Renal pelvis (tissue), 12 donors: ENCODE results near the gene SLC31A1. TPM values are rescaled to one million over a fixed set of nuclear protein-coding genes. Genes with fewer than 3 reads are reported as not detected.

Source experiments
- DNase-seq: peaks from one replicate; pipeline ENCODE4 v3.0.0-alpha.2; 2013
- long read RNA-seq, 16 experiments: transcript quantifications; one replicate each; lab custom pipeline, GENCODE V29; 2026
- polyA plus RNA-seq, 3 donors: library from polyadenylated mRNA; unstranded; fragments of 120-200 nt; gene quantifications; one replicate each; pipeline ENCODE4 v1.2.1, GENCODE V29; 2013; ENCODE audit not compliant: insufficient read length in 3 of 3

The SLC31A1 gene
- 10 to 100 TPM; 18.7 to 30.3 (median 23.8) TPM for polyA plus RNA-seq
- long read RNA-seq, donor 1, full-length matches to known transcripts, result 9 of 127 reads
- long read RNA-seq, donor 1, partial matches to known transcripts, result 36 of 127 reads
- long read RNA-seq, donor 1, other reads (novel, unspliced or antisense), result 82 of 127 reads
- long read RNA-seq, donor 2, full-length matches to known transcripts, result 4 of 123 reads
- long read RNA-seq, donor 2, partial matches to known transcripts, result 0 of 123 reads
- long read RNA-seq, donor 2, other reads (novel, unspliced or antisense), result 119 of 123 reads
- long read RNA-seq, donor 3, full-length matches to known transcripts, result 6 of 6 reads
- long read RNA-seq, donor 3, partial matches to known transcripts, result 0 of 6 reads
- long read RNA-seq, donor 3, other reads (novel, unspliced or antisense), result 0 of 6 reads
- long read RNA-seq, donor 4, full-length matches to known transcripts, result 8 of 103 reads
- long read RNA-seq, donor 4, partial matches to known transcripts, result 0 of 103 reads
- long read RNA-seq, donor 4, other reads (novel, unspliced or antisense), result 95 of 103 reads
- long read RNA-seq, donor 5, full-length matches to known transcripts, result 5 of 67 reads
- long read RNA-seq, donor 5, partial matches to known transcripts, result 21 of 67 reads
- long read RNA-seq, donor 5, other reads (novel, unspliced or antisense), result 41 of 67 reads
- long read RNA-seq, donor 6, full-length matches to known transcripts, result 8 of 8 reads
- long read RNA-seq, donor 6, partial matches to known transcripts, result 0 of 8 reads
- long read RNA-seq, donor 6, other reads (novel, unspliced or antisense), result 0 of 8 reads
- long read RNA-seq, donor 7, full-length matches to known transcripts, result 21 of 110 reads
- long read RNA-seq, donor 7, partial matches to known transcripts, result 18 of 110 reads
- long read RNA-seq, donor 7, other reads (novel, unspliced or antisense), result 71 of 110 reads
- long read RNA-seq, donor 8, full-length matches to known transcripts, result 1 of 1 reads
- long read RNA-seq, donor 8, partial matches to known transcripts, result 0 of 1 reads
- long read RNA-seq, donor 8, other reads (novel, unspliced or antisense), result 0 of 1 reads
- long read RNA-seq, donor 9, full-length matches to known transcripts, result 12 of 23 reads
- long read RNA-seq, donor 9, partial matches to known transcripts, result 11 of 23 reads
- long read RNA-seq, donor 9, other reads (novel, unspliced or antisense), result 0 of 23 reads
- long read RNA-seq, donor 10, full-length matches to known transcripts, result 11 of 100 reads
- long read RNA-seq, donor 10, partial matches to known transcripts, result 0 of 100 reads
- long read RNA-seq, donor 10, other reads (novel, unspliced or antisense), result 89 of 100 reads
- long read RNA-seq, donor 11, full-length matches to known transcripts, result 12 of 69 reads
- long read RNA-seq, donor 11, partial matches to known transcripts, result 57 of 69 reads
- long read RNA-seq, donor 11, other reads (novel, unspliced or antisense), result 0 of 69 reads
- long read RNA-seq, donor 12, full-length matches to known transcripts, result 14 of 119 reads
- long read RNA-seq, donor 12, partial matches to known transcripts, result 24 of 119 reads
- long read RNA-seq, donor 12, other reads (novel, unspliced or antisense), result 81 of 119 reads
- long read RNA-seq, donor 13, full-length matches to known transcripts, result 2 of 66 reads
- long read RNA-seq, donor 13, partial matches to known transcripts, result 5 of 66 reads
- long read RNA-seq, donor 13, other reads (novel, unspliced or antisense), result 59 of 66 reads
- long read RNA-seq, donor 14, result 0 reads
- long read RNA-seq, donor 15, full-length matches to known transcripts, result 15 of 143 reads
- long read RNA-seq, donor 15, partial matches to known transcripts, result 40 of 143 reads
- long read RNA-seq, donor 15, other reads (novel, unspliced or antisense), result 88 of 143 reads
- long read RNA-seq, donor 16, full-length matches to known transcripts, result 18 of 18 reads
- long read RNA-seq, donor 16, partial matches to known transcripts, result 0 of 18 reads
- long read RNA-seq, donor 16, other reads (novel, unspliced or antisense), result 0 of 18 reads

GRCh38 chr9:113221003-113221799 lies at the start of gene SLC31A1, which contains the start of gene FKBP15:
Gene SLC31A1 (plus strand): TSS chr9:113221544. CDS start chr9:113256149, 34,605 bp downstream.
Gene FKBP15 (minus strand): TSS chr9:113221277. CDS start chr9:113221243, 34 bp downstream.
- DNase-seq, result peak; percentile 99

- DNase-seq, result no peak
Observed at GRCh38 chr9:113173341-113173740, 48.0 kb upstream of the SLC31A1 start.

GRCh38 chr9:113176803-113177202 lies 44.5 kb upstream of the SLC31A1 start:
- DNase-seq, result no peak

- DNase-seq, result no peak
Observed at GRCh38 chr9:113177251-113177650, 44.1 kb upstream of the SLC31A1 start.

- no peak for DNase-seq
Observed at GRCh38 chr9:113178087-113178486, 43.3 kb upstream of the SLC31A1 start.

- no peak for DNase-seq
Observed at GRCh38 chr9:113179839-113180238, 41.5 kb upstream of the SLC31A1 start.

GRCh38 chr9:113181165-113181564 lies 40.2 kb upstream of the SLC31A1 start:
- no peak for DNase-seq

GRCh38 chr9:113183956-113184488 lies 37.3 kb upstream of the SLC31A1 start:
- DNase-seq, result no peak

GRCh38 chr9:113184539-113184938 lies 36.8 kb upstream of the SLC31A1 start:
- DNase-seq, result no peak

- DNase-seq, result no peak
Observed at GRCh38 chr9:113185271-113185670, 36.1 kb upstream of the SLC31A1 start.

- DNase-seq, result no peak
Observed at GRCh38 chr9:113186137-113186755, 35.1 kb upstream of the SLC31A1 start.

- DNase-seq, result no peak
Observed at GRCh38 chr9:113187929-113188595, 33.3 kb upstream of the SLC31A1 start.

- DNase-seq, result no peak
Observed at GRCh38 chr9:113192455-113192854, 28.9 kb upstream of the SLC31A1 start.

GRCh38 chr9:113199683-113200329 lies 21.5 kb upstream of the SLC31A1 start:
- DNase-seq, result no peak

GRCh38 chr9:113205432-113205831 lies 15.9 kb upstream of the SLC31A1 start:
- DNase-seq, result no peak

GRCh38 chr9:113205861-113206260 lies 15.5 kb upstream of the SLC31A1 start:
- DNase-seq, result no peak

- DNase-seq, result no peak
Observed at GRCh38 chr9:113210815-113211214, 10.5 kb upstream of the SLC31A1 start.
